Anterior cingulate cortex (tissue), 58 donors: ENCODE measurements around the gene ARHGAP26.

Source experiments
- DNase-seq, 58 donors: peaks; one replicate each; lab custom pipeline; 2025; lab: John Stamatoyannopoulos, UW

The ARHGAP26 gene

GRCh38 chr5:143259254-143259605, 489.1 kb downstream of the ARHGAP26 start:
- DNase-seq: no peak

- DNase-seq: no peak
These were observed 491.7 kb downstream of the ARHGAP26 start for GRCh38 chr5:143261748-143262392.

GRCh38 chr5:143262393-143263174, 492.4 kb downstream of the ARHGAP26 start:
- no peak for DNase-seq

- DNase-seq: no peak
These were observed 493.2 kb downstream of the ARHGAP26 start for GRCh38 chr5:143263272-143263810.

GRCh38 chr5:143265995-143266394, 495.8 kb downstream of the ARHGAP26 start:
- no peak for DNase-seq

- DNase-seq: no peak
These were observed 497.0 kb downstream of the ARHGAP26 start for GRCh38 chr5:143267186-143267585.

GRCh38 chr5:143268388-143268787, 498.2 kb downstream of the ARHGAP26 start:
- no peak for DNase-seq

GRCh38 chr5:143271431-143271830, 501.3 kb downstream of the ARHGAP26 start:
- DNase-seq: no peak

GRCh38 chr5:143274952-143275351, 504.8 kb downstream of the ARHGAP26 start:
- no peak for DNase-seq

GRCh38 chr5:143275512-143276363, 505.6 kb downstream of the ARHGAP26 start:
- no peak for DNase-seq

- no peak for DNase-seq
These were observed 507.4 kb downstream of the ARHGAP26 start for GRCh38 chr5:143277536-143277935.
